ENCODE measurements around the gene HIVEP3. TPM values are rescaled to one million over a fixed set of nuclear protein-coding genes. Genes with fewer than 3 reads are reported as not detected.
A peak's percentile ranks its signal among the peaks of the same experiment; 100 is the strongest.

Gene HIVEP3
- total RNA-seq, 2 donors from 2014 or later, result 17.9 to 32.0 TPM

- ATAC-seq (no peak), DNase-seq (ENCODE audit: low spot score) (no peak)
- Mint-ChIP-seq H3K4me3 (no peak overlapping the region), H3K27me3 (no peaks in the 10 kb centered on the region), H3K27ac (no peak overlapping the region), H3K4me1 (ENCODE audit: low read depth in 2 of 2) (peaks cover 5 to 26% of the 10 kb centered on the region in 2 donors), H3K9me3 (no peaks in the 10 kb centered on the region), H3K36me3 (no peaks in the 10 kb centered on the region)
These were observed 141.8 kb downstream of the HIVEP3 start for GRCh38 chr1:41776891-41777441.

GRCh38 chr1:41775956-41776585, 142.7 kb downstream of the HIVEP3 start:
- peaks cover 7 to 22% of the 10 kb centered on the region in 2 donors for H3K4me1 Mint-ChIP-seq (ENCODE audit: low read depth in 2 of 2)

DNA sequence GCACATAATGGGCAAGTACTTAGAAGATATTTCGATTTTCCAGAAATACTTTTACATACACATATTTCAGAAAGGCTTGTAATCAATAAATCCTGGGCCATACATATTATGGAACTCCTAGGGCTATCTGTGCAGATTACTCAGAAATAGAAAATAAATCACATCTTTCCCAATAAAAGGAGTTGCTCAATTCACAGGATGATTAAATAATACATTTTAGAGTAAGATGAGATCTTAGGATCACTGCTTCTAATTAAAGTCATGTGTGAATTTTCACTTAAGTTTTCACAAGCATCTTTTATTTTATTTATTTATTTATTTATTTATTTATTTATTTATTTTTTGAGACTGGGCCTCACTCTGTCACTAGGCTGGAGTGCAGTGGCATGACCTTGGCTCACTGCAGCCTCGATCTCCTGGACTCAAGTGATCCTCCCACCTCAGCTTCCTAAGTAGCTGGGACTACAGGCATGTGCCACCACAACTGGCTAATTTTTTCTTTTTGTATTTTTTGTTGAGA, 144.2 kb downstream of the HIVEP3 start:
- Mint-ChIP-seq H3K36me3 (no peaks in the 10 kb centered on the region), H3K27ac (no peak overlapping the region), H3K4me1 (ENCODE audit: low read depth in 2 of 2) (peaks cover 7 to 15% of the 10 kb centered on the region in 2 donors), H3K27me3 (no peaks in the 10 kb centered on the region), H3K9me3 (no peaks in the 10 kb centered on the region), H3K4me3 (no peak overlapping the region)
- ATAC-seq (no peak), DNase-seq (ENCODE audit: low spot score) (no peak)

More at GRCh38 chr1:41775956-41776585, 142.7 kb downstream of the HIVEP3 start:
- no peak for ATAC-seq
- DNase-seq (ENCODE audit: low spot score), result no peak
- Mint-ChIP-seq H3K27me3 (no peaks in the 10 kb centered on the region), H3K9me3 (no peaks in the 10 kb centered on the region), H3K4me3 (no peak overlapping the region), H3K36me3 (no peaks in the 10 kb centered on the region), H3K27ac (no peak overlapping the region)

DNA sequence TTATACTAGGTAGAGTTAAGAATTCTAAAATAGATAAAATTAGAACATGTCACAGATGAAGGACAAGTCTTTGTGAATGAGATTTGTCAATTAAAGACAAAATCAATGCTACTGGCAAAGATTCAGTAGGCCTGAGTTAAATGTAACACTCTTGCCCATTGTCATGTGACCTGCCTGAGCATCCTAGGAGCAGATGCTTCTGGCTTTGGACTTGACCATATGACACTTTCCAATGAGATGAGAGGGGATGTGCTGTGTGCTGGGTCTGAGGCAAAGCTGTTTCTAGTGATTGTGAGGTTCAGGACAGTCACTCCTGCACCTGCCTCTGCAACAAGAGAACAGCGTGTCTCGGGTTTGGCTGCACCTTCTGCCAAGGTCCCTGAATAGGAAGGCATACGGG, 144.9 kb downstream of the HIVEP3 start:
- Mint-ChIP-seq H3K27me3 (no peaks in the 10 kb centered on the region), H3K4me3 (no peak overlapping the region), H3K9me3 (no peaks in the 10 kb centered on the region), H3K27ac (no peak overlapping the region), H3K4me1 (ENCODE audit: low read depth in 2 of 2) (peaks cover 7 to 16% of the 10 kb centered on the region in 2 donors), H3K36me3 (no peaks in the 10 kb centered on the region)
- DNase-seq (ENCODE audit: low spot score), result no peak
- ATAC-seq, result no peak

DNA sequence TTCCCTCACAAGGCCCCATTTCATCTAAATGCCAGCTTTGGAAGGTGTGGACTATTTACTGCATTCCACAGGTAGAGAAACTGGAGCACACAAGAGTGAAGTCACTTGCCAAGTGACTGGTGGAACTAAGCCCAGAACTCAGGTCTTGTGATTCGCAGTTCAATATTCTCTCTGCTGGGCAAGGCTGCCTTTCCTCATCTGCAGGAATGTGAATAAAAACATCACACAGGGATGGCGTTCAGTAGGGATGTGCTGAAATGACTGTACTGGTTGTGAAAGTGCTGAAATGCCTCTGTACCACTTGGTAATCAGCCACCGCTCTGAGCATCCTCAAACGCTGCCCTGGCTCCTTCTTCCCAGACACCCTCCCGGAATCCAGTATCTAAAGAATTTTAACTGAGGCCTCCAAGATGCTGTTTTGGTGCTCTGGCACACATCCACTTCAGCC, 145.6 kb downstream of the HIVEP3 start:
- no peak for DNase-seq (ENCODE audit: low spot score)
- H3K27ac Mint-ChIP-seq, result no peak overlapping the region
- no peaks in the 10 kb centered on the region for H3K27me3 Mint-ChIP-seq
- no peaks in the 10 kb centered on the region for H3K9me3 Mint-ChIP-seq
- no peak overlapping the region for H3K4me3 Mint-ChIP-seq
- ATAC-seq, result no peak
- peaks cover 7 to 14% of the 10 kb centered on the region in 2 donors for H3K4me1 Mint-ChIP-seq (ENCODE audit: low read depth in 2 of 2)
- no peaks in the 10 kb centered on the region for H3K36me3 Mint-ChIP-seq

DNA sequence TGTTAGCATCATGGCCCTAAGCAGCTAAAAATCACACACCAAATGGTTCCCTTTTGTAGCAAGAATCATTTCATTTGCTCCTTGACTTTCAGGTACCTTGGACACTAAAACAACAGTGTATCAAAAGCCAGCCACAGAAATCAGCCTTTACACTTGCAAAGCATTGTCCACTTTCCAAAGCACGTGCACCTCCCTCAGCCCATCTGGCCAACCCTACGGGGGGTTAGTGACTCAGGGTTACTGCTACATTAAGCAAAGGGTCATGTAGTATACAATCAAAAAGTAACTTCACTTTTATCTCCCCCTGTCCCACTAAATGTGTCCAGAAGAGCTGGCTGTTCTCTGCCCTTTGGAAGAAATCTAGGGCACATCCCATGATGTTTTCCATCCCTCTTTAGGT, 149.7 kb downstream of the HIVEP3 start:
- H3K27ac Mint-ChIP-seq, result peak overlapping the region in 1 of 2 donors; percentile 69
- H3K27me3 Mint-ChIP-seq, result no peaks in the 10 kb centered on the region
- ATAC-seq, result no peak
- H3K4me3 Mint-ChIP-seq, result no peak overlapping the region
- peaks cover 23 to 36% of the 10 kb centered on the region in 2 donors for H3K4me1 Mint-ChIP-seq (ENCODE audit: low read depth in 2 of 2)
- no peaks in the 10 kb centered on the region for H3K36me3 Mint-ChIP-seq
- no peaks in the 10 kb centered on the region for H3K9me3 Mint-ChIP-seq
- DNase-seq (ENCODE audit: low spot score), result no peak

DNA sequence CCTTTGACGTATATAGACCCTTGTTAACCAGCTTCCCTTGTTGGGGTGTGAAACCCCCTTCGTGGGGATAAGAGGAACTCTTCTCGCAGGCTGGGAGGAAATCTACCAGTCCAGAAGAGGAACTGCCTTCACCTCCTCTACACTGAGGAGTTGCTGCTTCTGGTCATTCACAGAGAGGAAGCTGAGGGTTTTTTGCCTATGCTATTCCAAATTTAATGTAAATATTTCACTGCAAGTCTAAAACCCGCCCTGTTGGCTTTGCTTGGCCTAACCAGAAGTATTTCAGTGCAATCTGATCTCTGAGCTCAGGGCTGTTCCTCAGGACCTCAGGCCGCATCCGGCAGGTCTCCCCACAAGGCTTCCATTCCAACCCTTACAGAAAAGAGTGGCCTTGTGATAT, 150.1 kb downstream of the HIVEP3 start:
- no peaks in the 10 kb centered on the region for H3K27me3 Mint-ChIP-seq
- H3K4me3 Mint-ChIP-seq, result no peak overlapping the region
- no peak overlapping the region for H3K27ac Mint-ChIP-seq

GRCh38 chr1:41767534-41768525, 150.9 kb downstream of the HIVEP3 start:
- H3K4me3 Mint-ChIP-seq, result no peak overlapping the region
- peaks cover 30 to 37% of the 10 kb centered on the region in 2 donors for H3K4me1 Mint-ChIP-seq (ENCODE audit: low read depth in 2 of 2)
- H3K27ac Mint-ChIP-seq, result peak overlapping the region in 1 of 2 donors; percentile 5
- no peak for ATAC-seq
- H3K9me3 Mint-ChIP-seq, result no peaks in the 10 kb centered on the region
- no peaks in the 10 kb centered on the region for H3K27me3 Mint-ChIP-seq
- H3K36me3 Mint-ChIP-seq, result no peaks in the 10 kb centered on the region
- no peak for DNase-seq (ENCODE audit: low spot score)

More for the DNA sequence above, 150.1 kb downstream of the HIVEP3 start:
- peaks cover 26 to 41% of the 10 kb centered on the region in 2 donors for H3K4me1 Mint-ChIP-seq (ENCODE audit: low read depth in 2 of 2)
- ATAC-seq (no peak), DNase-seq (ENCODE audit: low spot score) (no peak)
- no peaks in the 10 kb centered on the region for H3K9me3 Mint-ChIP-seq
- no peaks in the 10 kb centered on the region for H3K36me3 Mint-ChIP-seq

GRCh38 chr1:41766546-41766945, 152.2 kb downstream of the HIVEP3 start:
- Mint-ChIP-seq H3K27ac (no peak overlapping the region), H3K4me3 (no peak overlapping the region), H3K9me3 (no peaks in the 10 kb centered on the region), H3K27me3 (no peaks in the 10 kb centered on the region), H3K4me1 (ENCODE audit: low read depth in 2 of 2) (peaks cover 23 to 38% of the 10 kb centered on the region in 2 donors), H3K36me3 (no peaks in the 10 kb centered on the region)
- DNase-seq (ENCODE audit: low spot score) (no peak), ATAC-seq (no peak)

GRCh38 chr1:41766041-41766440, 152.7 kb downstream of the HIVEP3 start:
- ATAC-seq (no peak), DNase-seq (ENCODE audit: low spot score) (no peak)
- peaks cover 27 to 43% of the 10 kb centered on the region in 2 donors for H3K4me1 Mint-ChIP-seq (ENCODE audit: low read depth in 2 of 2)
- no peaks in the 10 kb centered on the region for H3K9me3 Mint-ChIP-seq
- H3K27me3 Mint-ChIP-seq, result no peaks in the 10 kb centered on the region
- H3K4me3 Mint-ChIP-seq, result no peak overlapping the region
- no peaks in the 10 kb centered on the region for H3K36me3 Mint-ChIP-seq
- peak overlapping the region; percentile 34 to 68 for H3K27ac Mint-ChIP-seq

DNA sequence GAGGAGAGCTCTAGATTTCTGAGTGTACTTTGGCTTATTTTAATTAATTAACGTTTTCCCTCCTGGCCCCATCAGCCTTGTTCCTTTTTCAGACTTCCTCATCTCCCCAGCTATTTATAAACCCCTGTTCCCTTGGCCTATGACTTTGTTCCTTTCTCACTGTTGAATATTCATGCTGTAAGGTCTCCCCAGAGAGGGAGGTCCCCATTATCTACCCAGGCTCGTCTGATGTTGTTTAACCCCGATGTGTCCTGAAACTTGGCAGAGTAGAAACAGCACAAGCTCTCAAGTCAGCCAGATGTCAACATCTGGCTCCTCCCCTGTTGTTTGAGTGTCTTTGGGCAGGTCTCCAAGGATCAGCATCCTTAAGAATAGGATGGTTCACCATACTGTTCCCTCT, 153.6 kb downstream of the HIVEP3 start:
- Mint-ChIP-seq H3K9me3 (no peaks in the 10 kb centered on the region), H3K4me1 (ENCODE audit: low read depth in 2 of 2) (peaks cover 29 to 47% of the 10 kb centered on the region in 2 donors), H3K36me3 (no peaks in the 10 kb centered on the region), H3K4me3 (no peak overlapping the region), H3K27me3 (no peaks in the 10 kb centered on the region), H3K27ac (peak overlapping the region in 1 of 2 donors; percentile 68)
- ATAC-seq, result no peak
- DNase-seq (ENCODE audit: low spot score), result no peak

- Mint-ChIP-seq H3K27ac (no peak overlapping the region), H3K4me3 (no peak overlapping the region), H3K36me3 (no peaks in the 10 kb centered on the region), H3K27me3 (no peaks in the 10 kb centered on the region), H3K4me1 (ENCODE audit: low read depth in 2 of 2) (peaks cover 29 to 47% of the 10 kb centered on the region in 2 donors), H3K9me3 (no peaks in the 10 kb centered on the region)
- DNase-seq (ENCODE audit: low spot score) (no peak), ATAC-seq (no peak)
These were observed 154.1 kb downstream of the HIVEP3 start for GRCh38 chr1:41764656-41765055.

DNA sequence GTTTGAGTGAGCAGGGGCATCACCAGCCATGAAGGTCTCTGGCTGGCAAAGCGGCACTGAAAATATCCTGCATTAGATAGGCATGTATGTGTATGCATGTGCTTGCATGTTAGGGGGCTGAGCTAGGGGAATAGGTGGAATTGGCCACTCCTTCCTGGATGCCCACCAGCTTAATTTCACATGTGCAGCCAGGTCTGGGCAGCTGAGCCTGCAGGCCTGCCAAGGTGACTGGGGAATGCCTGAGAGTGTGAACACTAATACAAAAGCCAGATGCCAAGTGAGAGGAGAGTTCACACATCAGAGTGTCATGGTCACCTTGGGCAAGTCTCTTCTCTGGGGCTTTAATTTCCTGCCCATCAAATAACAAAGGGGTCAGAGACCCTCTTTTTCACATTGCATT, 155.9 kb downstream of the HIVEP3 start:
- Mint-ChIP-seq H3K9me3 (no peaks in the 10 kb centered on the region), H3K36me3 (no peaks in the 10 kb centered on the region), H3K27ac (no peak overlapping the region), H3K27me3 (no peaks in the 10 kb centered on the region), H3K4me3 (no peak overlapping the region), H3K4me1 (ENCODE audit: low read depth in 2 of 2) (peaks cover 24 to 41% of the 10 kb centered on the region in 2 donors)
- DNase-seq (ENCODE audit: low spot score) (no peak), ATAC-seq (no peak)
